Germinal center (tissue), 1 donor: ENCODE results near the gene MYPOP.

Source experiments
- DNase-seq: peaks from one replicate; pipeline ENCODE4 v3.0.0; 2012; ENCODE audit warnings: mixed read lengths, low spot score

MYPOP gene

GRCh38 chr19:45863840-45864628 is 38.4 kb downstream of the MYPOP start, which contains the start of gene FOXA3:
TSS of gene FOXA3 (plus strand) at chr19:45864326. CDS start at chr19:45864457, 131 bp downstream.
- peak; percentile 76 for DNase-seq

GRCh38 chr19:45863335-45863839 is 39.0 kb downstream of the MYPOP start:
- no peak for DNase-seq

GRCh38 chr19:45862564-45863334 is 39.7 kb downstream of the MYPOP start, which contains the start of gene SYMPK:
TSS of gene SYMPK (minus strand) at chr19:45863147. CDS start at chr19:45854495, 8,652 bp downstream.
- DNase-seq, result peak; percentile 100

- DNase-seq, result no peak
These were observed 40.2 kb downstream of the MYPOP start for GRCh38 chr19:45862271-45862563.

GRCh38 chr19:45860359-45861259 is 41.8 kb downstream of the MYPOP start:
- no peak for DNase-seq

GRCh38 chr19:45854167-45854778 is 48.1 kb downstream of the MYPOP start:
- no peak for DNase-seq

GRCh38 chr19:45852983-45853382 is 49.4 kb downstream of the MYPOP start:
- DNase-seq, result no peak

- DNase-seq, result no peak
These were observed 50.2 kb downstream of the MYPOP start for GRCh38 chr19:45852145-45852750.

GRCh38 chr19:45848922-45849321 is 53.5 kb downstream of the MYPOP start:
- DNase-seq, result no peak

- no peak for DNase-seq
These were observed 54.8 kb downstream of the MYPOP start for GRCh38 chr19:45847663-45848062.

GRCh38 chr19:45842198-45842597 is 60.2 kb downstream of the MYPOP start:
- no peak for DNase-seq
